Measurements from ENCODE around the gene CAPN10.

CAPN10 gene

GRCh38 chr2:240553956-240554480, 32.5 kb upstream of the CAPN10 start:
- ATAC-seq (ENCODE audit: insufficient read depth, low read depth) = no peak
- Histone ChIP-seq H3K79me2 (ENCODE audit: insufficient read depth, low read length) (peaks cover 69% of the 10 kb centered on the region), H3K4me1 (ENCODE audit: insufficient read depth, low read length) (peaks cover 8% of the 10 kb centered on the region), H3K4me2 (ENCODE audit: insufficient read depth, low read length) (no peak overlapping the region), H3K36me3 (ENCODE audit: insufficient read depth, low read length) (peaks cover 77% of the 10 kb centered on the region), H4K20me1 (ENCODE audit: insufficient read depth, low read length) (peaks cover 7% of the 10 kb centered on the region; the same call in 1 of the 2 replicates), H3K27ac (ENCODE audit: low read length) (no peak overlapping the region), H2AFZ (ENCODE audit: low read depth, low read length) (no peak overlapping the region), H3K9me3 (ENCODE audit: insufficient read depth, low read length, severe bottlenecking) (peaks cover 15% of the 10 kb centered on the region), H3K4me3 (ENCODE audit: low read depth in 1 of 2, low read length in 2 of 2) (no peak overlapping the region), H3K9ac (ENCODE audit: low read depth, low read length) (no peak overlapping the region), H3K27me3 (ENCODE audit: insufficient read depth, low read length, poor library complexity) (no peaks in the 10 kb centered on the region)
- TF ChIP-seq CTCF (IDR thresholded peaks at IDR 0.05; ENCODE audit: borderline replicate concordance, extremely low read depth, low read length, poor library complexity, severe bottlenecking) (no peak), EZH2 (IDR thresholded peaks at IDR 0.05; ENCODE audit: borderline replicate concordance, low read depth, low read length, severe bottlenecking) (no peak)
- DNase-seq = no peak

GRCh38 chr2:240554767-240555493, 31.6 kb upstream of the CAPN10 start:
- Histone ChIP-seq H3K9ac (ENCODE audit: low read depth, low read length) (no peak overlapping the region), H4K20me1 (ENCODE audit: insufficient read depth, low read length) (peaks cover 8% of the 10 kb centered on the region), H3K4me2 (ENCODE audit: insufficient read depth, low read length) (no peak overlapping the region), H3K27me3 (ENCODE audit: insufficient read depth, low read length, poor library complexity) (no peaks in the 10 kb centered on the region), H2AFZ (ENCODE audit: low read depth, low read length) (no peak overlapping the region), H3K4me3 (ENCODE audit: low read depth in 1 of 2, low read length in 2 of 2) (no peak overlapping the region), H3K4me1 (ENCODE audit: insufficient read depth, low read length) (peaks cover 18% of the 10 kb centered on the region), H3K9me3 (ENCODE audit: insufficient read depth, low read length, severe bottlenecking) (peaks cover 15% of the 10 kb centered on the region), H3K36me3 (ENCODE audit: insufficient read depth, low read length) (peaks cover 82% of the 10 kb centered on the region), H3K27ac (ENCODE audit: low read length) (no peak overlapping the region), H3K79me2 (ENCODE audit: insufficient read depth, low read length) (peaks cover 78% of the 10 kb centered on the region)
- no peak for DNase-seq
- ATAC-seq (ENCODE audit: insufficient read depth, low read depth) = no peak
- TF ChIP-seq EZH2 (IDR thresholded peaks at IDR 0.05; ENCODE audit: borderline replicate concordance, low read depth, low read length, severe bottlenecking) (no peak), CTCF (IDR thresholded peaks at IDR 0.05; ENCODE audit: borderline replicate concordance, extremely low read depth, low read length, poor library complexity, severe bottlenecking) (no peak)

- Histone ChIP-seq H2AFZ (ENCODE audit: low read depth, low read length) (no peak overlapping the region), H3K36me3 (ENCODE audit: insufficient read depth, low read length) (peaks cover 79% of the 10 kb centered on the region), H3K4me1 (ENCODE audit: insufficient read depth, low read length) (peaks cover 19% of the 10 kb centered on the region), H3K79me2 (ENCODE audit: insufficient read depth, low read length) (peaks cover 79% of the 10 kb centered on the region), H3K9ac (ENCODE audit: low read depth, low read length) (no peak overlapping the region), H4K20me1 (ENCODE audit: insufficient read depth, low read length) (peaks cover 8% of the 10 kb centered on the region), H3K9me3 (ENCODE audit: insufficient read depth, low read length, severe bottlenecking) (peaks cover 12% of the 10 kb centered on the region), H3K27me3 (ENCODE audit: insufficient read depth, low read length, poor library complexity) (no peaks in the 10 kb centered on the region), H3K4me3 (ENCODE audit: low read depth in 1 of 2, low read length in 2 of 2) (no peak overlapping the region), H3K4me2 (ENCODE audit: insufficient read depth, low read length) (no peak overlapping the region), H3K27ac (ENCODE audit: low read length) (no peak overlapping the region)
- no peak for TF ChIP-seq EZH2 (IDR thresholded peaks at IDR 0.05; ENCODE audit: borderline replicate concordance, low read depth, low read length, severe bottlenecking)
- no peak for ATAC-seq (ENCODE audit: insufficient read depth, low read depth)
- DNase-seq = no peak
Observed at GRCh38 chr2:240555541-240556250, 30.8 kb upstream of the CAPN10 start.

- Histone ChIP-seq H3K9ac (ENCODE audit: low read depth, low read length) (no peak overlapping the region), H3K27me3 (ENCODE audit: insufficient read depth, low read length, poor library complexity) (no peaks in the 10 kb centered on the region), H3K4me2 (ENCODE audit: insufficient read depth, low read length) (no peak overlapping the region), H2AFZ (ENCODE audit: low read depth, low read length) (no peak overlapping the region), H3K79me2 (ENCODE audit: insufficient read depth, low read length) (peaks cover 80% of the 10 kb centered on the region), H3K27ac (ENCODE audit: low read length) (no peak overlapping the region), H3K4me3 (ENCODE audit: low read depth in 1 of 2, low read length in 2 of 2) (no peak overlapping the region), H3K9me3 (ENCODE audit: insufficient read depth, low read length, severe bottlenecking) (peaks cover 4% of the 10 kb centered on the region), H4K20me1 (ENCODE audit: insufficient read depth, low read length) (peaks cover 8% of the 10 kb centered on the region), H3K36me3 (ENCODE audit: insufficient read depth, low read length) (peaks cover 70% of the 10 kb centered on the region), H3K4me1 (ENCODE audit: insufficient read depth, low read length) (peaks cover 24% of the 10 kb centered on the region)
- no peak for ATAC-seq (ENCODE audit: insufficient read depth, low read depth)
- TF ChIP-seq EZH2 (IDR thresholded peaks at IDR 0.05; ENCODE audit: borderline replicate concordance, low read depth, low read length, severe bottlenecking) (no peak), CTCF (IDR thresholded peaks at IDR 0.05; ENCODE audit: borderline replicate concordance, extremely low read depth, low read length, poor library complexity, severe bottlenecking) (peak; percentile 58)
- peak; percentile 56 for DNase-seq
Observed at GRCh38 chr2:240556553-240557100, 29.9 kb upstream of the CAPN10 start.
